WTC11 (cell line): ENCODE data around the gene PLXDC2. TPM values are rescaled to one million over a fixed set of nuclear protein-coding genes. Genes with fewer than 3 reads are reported as not detected.
A peak's percentile ranks its signal among the peaks of the same experiment; 100 is the strongest.

Source experiments
- ATAC-seq: fragments of 200-7000 bp; cut with Tn5 transposase; 2 replicates; pipeline ENCODE4 v1.10.0; 2021; ENCODE audit warnings: mild to moderate bottlenecking, moderate library complexity
- CTCF ChIA-PET: fragments of 300-600 bp; sonication (Branson Sonifier 250); formaldehyde crosslinking; loops from one replicate; lab custom pipeline; 2021; ENCODE audit warnings: antibody characterized with exemption; lab: Charles Lee
- POLR2A ChIA-PET: fragments of 350-600 bp; sonication (Branson Sonifier 250); formaldehyde crosslinking; loops from one replicate; lab custom pipeline; 2021; ENCODE audit warnings: antibody characterized with exemption; lab: Charles Lee
- DNase-seq: peaks from one replicate; pipeline ENCODE4 v3.0.0; 2021; ENCODE audit warnings: low spot score
- H3K27ac Mint-ChIP-seq: 2 replicates; pipeline ENCODE4 v1.8.0; 2021; ENCODE audit warnings: mixed read lengths
- H3K27me3 Mint-ChIP-seq: 2 replicates; pipeline ENCODE4 v1.8.0; 2021; ENCODE audit warnings: low read depth, mild to moderate bottlenecking, moderate library complexity, mixed read lengths
- H3K36me3 Mint-ChIP-seq: 2 replicates; pipeline ENCODE4 v1.8.0; 2021; ENCODE audit warnings: mixed read lengths
- H3K4me1 Mint-ChIP-seq: 2 replicates; pipeline ENCODE4 v1.8.0; 2022; ENCODE audit warnings: mixed read lengths
- H3K4me3 Mint-ChIP-seq: 2 replicates; pipeline ENCODE4 v1.8.0; 2021; ENCODE audit warnings: mild to moderate bottlenecking, moderate library complexity, mixed read lengths
- H3K9me3 Mint-ChIP-seq: 2 replicates; pipeline ENCODE4 v1.8.0; 2021; ENCODE audit warnings: mixed read lengths
- ATF2 ChIP-seq: sonication (generic); formaldehyde crosslinking; IDR thresholded peaks from 2 replicates; pipeline ENCODE4 v1.8.1; 2022; ENCODE audit warnings: low read depth, missing genetic modification reagents, borderline replicate concordance
- ATF3 ChIP-seq: sonication (generic); formaldehyde crosslinking; conservative IDR thresholded peaks from 2 replicates; pipeline ENCODE4 v1.8.1; 2022; ENCODE audit warnings: mild to moderate bottlenecking, missing genetic modification reagents
- ATF6 ChIP-seq: sonication (generic); formaldehyde crosslinking; IDR thresholded peaks from 2 replicates; pipeline ENCODE4 v1.8.1; 2023; ENCODE audit warnings: mild to moderate bottlenecking, missing genetic modification reagents
- E2F1 ChIP-seq: sonication (generic); formaldehyde crosslinking; IDR thresholded peaks from 2 replicates; pipeline ENCODE4 v1.8.0; 2022; ENCODE audit warnings: mild to moderate bottlenecking, missing genetic modification reagents
- GABPB1 ChIP-seq: sonication (generic); formaldehyde crosslinking; IDR thresholded peaks from 2 replicates; pipeline ENCODE4 v1.8.1; 2023; ENCODE audit warnings: mild to moderate bottlenecking, missing genetic modification reagents
- GRHL2 ChIP-seq: fragments of 250-450 bp; sonication (Bioruptor Pico); IDR thresholded peaks from 2 replicates; pipeline ENCODE4 v1.8.0; 2022; ENCODE audit warnings: mild to moderate bottlenecking, moderate library complexity; ENCODE audit not compliant: insufficient replicate concordance, severe bottlenecking
- IRF1 ChIP-seq: sonication (generic); formaldehyde crosslinking; IDR thresholded peaks from 2 replicates; pipeline ENCODE4 v1.8.0; 2023; ENCODE audit warnings: missing genetic modification reagents
- JAZF1 ChIP-seq: fragments of 250-450 bp; sonication (Bioruptor Pico); IDR thresholded peaks from 2 replicates; pipeline ENCODE4 v1.9.0; 2021; ENCODE audit warnings: moderate library complexity, mild to moderate bottlenecking, inconsistent platforms
- MXD4 ChIP-seq: fragments of 250-450 bp; sonication (Bioruptor Pico); IDR thresholded peaks from 2 replicates; pipeline ENCODE4 v1.8.0; 2021; ENCODE audit warnings: mild to moderate bottlenecking, moderate library complexity, borderline replicate concordance
- NR3C1 ChIP-seq: sonication (generic); formaldehyde crosslinking; conservative IDR thresholded peaks from 2 replicates; pipeline ENCODE4 v1.8.1; 2023; ENCODE audit warnings: low read depth, mild to moderate bottlenecking, missing genetic modification reagents
- PRRX2 ChIP-seq: fragments of 250-450 bp; sonication (Bioruptor Pico); IDR thresholded peaks from 2 replicates; pipeline ENCODE4 v1.8.0; 2021; ENCODE audit warnings: mild to moderate bottlenecking
- SMAD3 ChIP-seq: sonication (generic); formaldehyde crosslinking; IDR thresholded peaks from 2 replicates; pipeline ENCODE4 v1.8.0; 2022; ENCODE audit warnings: missing genetic modification reagents, mild to moderate bottlenecking, borderline replicate concordance
- SOX15 ChIP-seq: fragments of 250-450 bp; sonication (Bioruptor Pico); IDR thresholded peaks from 2 replicates; pipeline ENCODE4 v1.9.0; 2021; ENCODE audit warnings: mild to moderate bottlenecking
- TEAD1 ChIP-seq: sonication (generic); formaldehyde crosslinking; IDR thresholded peaks from 2 replicates; pipeline ENCODE4 v1.8.0; 2022; ENCODE audit warnings: mild to moderate bottlenecking, missing genetic modification reagents
- USF1 ChIP-seq: sonication (generic); formaldehyde crosslinking; IDR thresholded peaks from 2 replicates; pipeline ENCODE4 v1.8.0; 2022; ENCODE audit warnings: mild to moderate bottlenecking, missing genetic modification reagents
- ZBTB21 ChIP-seq: sonication (generic); formaldehyde crosslinking; IDR thresholded peaks from 2 replicates; pipeline ENCODE4 v1.8.1; 2023; ENCODE audit warnings: mild to moderate bottlenecking, missing genetic modification reagents, borderline replicate concordance
- ZBTB43 ChIP-seq: sonication (generic); formaldehyde crosslinking; IDR thresholded peaks from 2 replicates; pipeline ENCODE4 v1.8.1; 2023; ENCODE audit warnings: mild to moderate bottlenecking, missing genetic modification reagents
- ZNF263 ChIP-seq: sonication (generic); formaldehyde crosslinking; IDR thresholded peaks from 2 replicates; pipeline ENCODE4 v1.8.1; 2022; ENCODE audit warnings: low read depth, mild to moderate bottlenecking, moderate library complexity, missing genetic modification reagents
- ZNF425 ChIP-seq: fragments of 250-450 bp; sonication (Bioruptor Pico); conservative IDR thresholded peaks from 2 replicates; pipeline ENCODE4 v1.9.0; 2021; ENCODE audit warnings: mild to moderate bottlenecking
- ZNF671 ChIP-seq: fragments of 250-450 bp; sonication (Bioruptor Pico); IDR thresholded peaks from 2 replicates; pipeline ENCODE4 v1.8.0; 2021; ENCODE audit warnings: mild to moderate bottlenecking
- ZSCAN18 ChIP-seq: fragments of 250-450 bp; sonication (Bioruptor Pico); IDR thresholded peaks from 2 replicates; pipeline ENCODE4 v2.1.2; 2022; ENCODE audit warnings: mild to moderate bottlenecking, moderate library complexity
- total RNA-seq: library from RNA; stranded (reverse); gene quantifications from 3 replicates; pipeline ENCODE4 v1.2.3, GENCODE V29; 2021
- TF ChIP-seq, protein P1 (sequence below): sonication (generic); formaldehyde crosslinking; IDR thresholded peaks from 2 replicates; pipeline ENCODE4 v1.8.1; 2022; ENCODE audit warnings: low read depth, mild to moderate bottlenecking, moderate library complexity, missing genetic modification reagents, borderline replicate concordance
- TF ChIP-seq, protein P2 (sequence below): sonication (generic); formaldehyde crosslinking; IDR thresholded peaks from 2 replicates; pipeline ENCODE4 v1.8.1; 2022; ENCODE audit warnings: mild to moderate bottlenecking, moderate library complexity, missing genetic modification reagents

The PLXDC2 gene
- total RNA-seq, 1 experiment from 2014 or later, result 31.7 TPM

GRCh38 chr10:19936289-19936688, 120.1 kb downstream of the PLXDC2 start (continued):
- TF ChIP-seq USF1 (CRISPR knock-in tag) (no peak), ZSCAN18 (no peak), E2F1 (CRISPR knock-in tag) (no peak), NR3C1 (CRISPR knock-in tag) (no peak), ZNF671 (CRISPR knock-in tag) (no peak), MXD4 (CRISPR knock-in tag) (no peak), ZNF263 (CRISPR knock-in tag) (no peak), PRRX2 (CRISPR knock-in tag) (no peak), ZBTB43 (CRISPR knock-in tag) (no peak), SOX15 (CRISPR knock-in tag) (no peak)
- TF ChIP-seq, protein P1, sequence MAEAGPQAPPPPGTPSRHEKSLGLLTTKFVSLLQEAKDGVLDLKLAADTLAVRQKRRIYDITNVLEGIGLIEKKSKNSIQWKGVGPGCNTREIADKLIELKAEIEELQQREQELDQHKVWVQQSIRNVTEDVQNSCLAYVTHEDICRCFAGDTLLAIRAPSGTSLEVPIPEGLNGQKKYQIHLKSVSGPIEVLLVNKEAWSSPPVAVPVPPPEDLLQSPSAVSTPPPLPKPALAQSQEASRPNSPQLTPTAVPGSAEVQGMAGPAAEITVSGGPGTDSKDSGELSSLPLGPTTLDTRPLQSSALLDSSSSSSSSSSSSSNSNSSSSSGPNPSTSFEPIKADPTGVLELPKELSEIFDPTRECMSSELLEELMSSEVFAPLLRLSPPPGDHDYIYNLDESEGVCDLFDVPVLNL (CRISPR knock-in tag), result no peak
- TF ChIP-seq, protein P2, sequence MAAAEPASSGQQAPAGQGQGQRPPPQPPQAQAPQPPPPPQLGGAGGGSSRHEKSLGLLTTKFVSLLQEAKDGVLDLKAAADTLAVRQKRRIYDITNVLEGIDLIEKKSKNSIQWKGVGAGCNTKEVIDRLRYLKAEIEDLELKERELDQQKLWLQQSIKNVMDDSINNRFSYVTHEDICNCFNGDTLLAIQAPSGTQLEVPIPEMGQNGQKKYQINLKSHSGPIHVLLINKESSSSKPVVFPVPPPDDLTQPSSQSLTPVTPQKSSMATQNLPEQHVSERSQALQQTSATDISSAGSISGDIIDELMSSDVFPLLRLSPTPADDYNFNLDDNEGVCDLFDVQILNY, result no peak

DNA sequence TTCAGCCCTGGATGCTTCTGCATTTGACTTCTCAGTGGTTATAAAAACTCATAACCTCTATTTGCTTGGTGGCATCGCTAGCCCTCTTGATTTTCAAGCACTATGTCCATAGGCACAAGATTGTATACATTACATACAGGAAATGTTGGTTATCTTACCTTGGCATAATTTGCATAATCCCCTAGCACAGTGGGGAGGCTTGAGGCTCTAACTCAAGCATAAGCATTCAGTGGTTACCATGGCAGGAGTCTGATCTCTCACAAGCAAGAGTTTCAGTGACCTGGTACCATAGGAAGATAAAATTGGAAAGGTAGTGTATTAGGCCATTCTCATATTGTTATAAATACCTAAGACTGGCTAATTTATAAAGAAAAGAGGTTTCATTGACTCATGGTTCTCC, 121.8 kb downstream of the PLXDC2 start:
- no peaks in the 10 kb centered on the region for H3K9me3 Mint-ChIP-seq
- ATAC-seq (0 out of 2 replicates have a peak, but pooled peaks have one; percentile 22), DNase-seq (no peak)
- no peak overlapping the region for H3K27ac Mint-ChIP-seq
- H3K36me3 Mint-ChIP-seq, result 0 out of 2 replicates have a peak, but pooled peaks cover 4% of the 10 kb centered on the region
- CTCF ChIA-PET, result no interaction called here
- POLR2A ChIA-PET, result no interaction called here
- no peak overlapping the region for H3K4me3 Mint-ChIP-seq
- H3K27me3 Mint-ChIP-seq, result no peaks in the 10 kb centered on the region
- peaks cover 32% of the 10 kb centered on the region for H3K4me1 Mint-ChIP-seq
- TF ChIP-seq GABPB1 (CRISPR knock-in tag), result no peak
- TF ChIP-seq ZBTB21, result no peak
- TF ChIP-seq ATF6 (CRISPR knock-in tag), result no peak
- TF ChIP-seq TEAD1 (CRISPR knock-in tag), result no peak
- no peak for TF ChIP-seq ATF3 (CRISPR knock-in tag)
- no peak for TF ChIP-seq MXD4 (CRISPR knock-in tag)
- TF ChIP-seq NR3C1 (CRISPR knock-in tag), result no peak
- no peak for TF ChIP-seq JAZF1 (CRISPR knock-in tag)
- TF ChIP-seq ZNF425 (CRISPR knock-in tag), result no peak
- no peak for TF ChIP-seq GRHL2
- TF ChIP-seq SMAD3 (CRISPR knock-in tag), result no peak
- no peak for TF ChIP-seq ATF2 (CRISPR knock-in tag)
- TF ChIP-seq IRF1, result no peak
